ENCODE results near the gene EYS. TPM values are rescaled to one million over a fixed set of nuclear protein-coding genes. Genes with fewer than 3 reads are reported as not detected.
"Not testable (repeated sequence)": the region's sequence is repeated elsewhere in the genome, so short reads cannot be mapped to it uniquely, and the experiment has no call there.

Gene EYS
- total and polyA plus RNA-seq, 4 donors = not detected

DNA sequence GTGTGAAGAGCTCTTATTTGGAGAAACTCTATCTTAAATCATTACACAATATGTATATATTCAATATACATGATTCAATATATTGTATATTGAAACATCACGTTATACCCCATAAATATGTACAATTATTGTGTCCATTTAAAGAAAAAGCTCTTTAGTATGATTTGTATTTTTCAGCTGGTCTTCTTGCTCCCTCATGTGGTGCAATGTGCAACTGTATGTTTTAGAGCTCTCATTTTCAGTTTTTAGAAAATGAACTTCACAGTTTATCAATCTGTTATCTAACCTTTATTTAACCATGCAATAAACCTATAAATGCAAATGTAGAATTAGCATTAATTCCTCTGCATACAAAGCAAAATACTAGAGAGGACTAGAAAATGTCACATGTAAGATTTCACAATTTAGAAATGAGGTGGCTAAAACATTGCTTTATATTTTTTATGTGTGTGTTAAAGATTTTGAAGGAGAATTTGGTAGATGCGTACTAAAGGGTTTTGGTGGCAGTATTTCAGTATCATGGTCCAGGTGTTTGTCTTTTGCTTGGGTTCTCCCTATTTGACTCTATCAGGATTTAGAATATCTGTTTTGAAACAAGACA is 1904.3 kb downstream of the EYS start:
- DNase-seq (no peak), ATAC-seq (ENCODE audit: low FRiP score) (no peak)
- H3K4me1 ChIP-seq (ENCODE audit: control insufficient read depth in 1 of 2, insufficient read depth in 2 of 2, low read length in 2 of 2) = no peaks in the 10 kb centered on the region
- no peaks in the 10 kb centered on the region for H3K9me3 ChIP-seq (ENCODE audit: control insufficient read depth, low read length)
- H3K36me3 ChIP-seq (ENCODE audit: control insufficient read depth in 1 of 2, insufficient read depth in 2 of 2, low read length in 1 of 2) = no peaks in the 10 kb centered on the region
- H3K27ac ChIP-seq (ENCODE audit: low read depth in 1 of 2, low read length in 2 of 2) = no peak overlapping the region
- no peaks in the 10 kb centered on the region for H3K27me3 ChIP-seq (ENCODE audit: control insufficient read depth in 1 of 2, insufficient read depth in 2 of 2, low read length in 1 of 2)
- 41 to 46% methylated on average over 2 of the region's 2 CpGs for WGBS, 2 donors
- H3K4me3 ChIP-seq (ENCODE audit: low read length in 2 of 2) = no peak overlapping the region
- intact Hi-C loops (cut with DNase I) = no loop called here

DNA sequence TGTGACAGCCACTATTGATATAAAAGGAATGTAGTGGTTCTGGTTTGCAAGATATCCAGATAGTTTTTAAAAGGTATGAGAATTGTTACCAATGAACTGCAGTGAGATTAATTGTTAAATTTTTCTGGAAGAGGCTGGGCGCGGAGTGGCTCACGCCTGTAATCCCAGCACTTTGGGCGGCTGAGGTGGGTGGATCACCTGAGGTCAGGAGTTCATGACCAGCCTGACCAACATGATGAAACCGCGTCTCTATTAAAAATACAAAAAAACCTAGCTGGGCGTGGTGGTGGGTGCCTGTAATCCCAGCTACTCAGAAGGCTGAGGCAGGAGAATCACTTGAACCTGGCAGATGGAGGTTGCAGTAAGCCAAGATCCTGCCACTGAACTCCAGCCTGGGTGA is 1906.6 kb downstream of the EYS start:
- intact Hi-C loops (cut with DNase I); H3K36me3 ChIP-seq (ENCODE audit: control insufficient read depth in 1 of 2, insufficient read depth in 2 of 2, low read length in 1 of 2); H3K27me3 ChIP-seq (ENCODE audit: control insufficient read depth in 1 of 2, insufficient read depth in 2 of 2, low read length in 1 of 2); H3K4me1 ChIP-seq (ENCODE audit: control insufficient read depth in 1 of 2, insufficient read depth in 2 of 2, low read length in 2 of 2); H3K9me3 ChIP-seq (ENCODE audit: control insufficient read depth, low read length); H3K27ac ChIP-seq (ENCODE audit: low read depth in 1 of 2, low read length in 2 of 2); H3K4me3 ChIP-seq (ENCODE audit: low read length in 2 of 2); ATAC-seq (ENCODE audit: low FRiP score); DNase-seq: not testable (repeated sequence)
- WGBS, 2 donors = 82 to 89% methylated on average over 7 of the region's 7 CpGs

- WGBS, 2 donors = 64 to 67% methylated on average over 9 of the region's 9 CpGs
- no peaks in the 10 kb centered on the region for H3K36me3 ChIP-seq (ENCODE audit: control insufficient read depth in 1 of 2, insufficient read depth in 2 of 2, low read length in 1 of 2)
- no peak overlapping the region for H3K27ac ChIP-seq (ENCODE audit: low read depth in 1 of 2, low read length in 2 of 2)
- intact Hi-C loops (cut with DNase I) = no loop called here
- DNase-seq (no peak), ATAC-seq (ENCODE audit: low FRiP score) (no peak)
- H3K4me3 ChIP-seq (ENCODE audit: low read length in 2 of 2) = no peak overlapping the region
- H3K4me1 ChIP-seq (ENCODE audit: control insufficient read depth in 1 of 2, insufficient read depth in 2 of 2, low read length in 2 of 2) = no peaks in the 10 kb centered on the region
- H3K27me3 ChIP-seq (ENCODE audit: control insufficient read depth in 1 of 2, insufficient read depth in 2 of 2, low read length in 1 of 2) = no peaks in the 10 kb centered on the region
- H3K9me3 ChIP-seq (ENCODE audit: control insufficient read depth, low read length) = no peaks in the 10 kb centered on the region
Measured at GRCh38 chr6:63799813-63800212, 1907.2 kb downstream of the EYS start.

- H3K4me1 ChIP-seq (ENCODE audit: control insufficient read depth in 1 of 2, insufficient read depth in 2 of 2, low read length in 2 of 2) = no peaks in the 10 kb centered on the region
- no peak for ATAC-seq (ENCODE audit: low FRiP score)
- H3K4me3 ChIP-seq (ENCODE audit: low read length in 2 of 2) = no peak overlapping the region
- 89% methylated on average over 1 of the region's 1 CpG for WGBS, 2 donors
- no peak for DNase-seq
- H3K27ac ChIP-seq (ENCODE audit: low read depth in 1 of 2, low read length in 2 of 2) = no peak overlapping the region
- no peaks in the 10 kb centered on the region for H3K9me3 ChIP-seq (ENCODE audit: control insufficient read depth, low read length)
- no peaks in the 10 kb centered on the region for H3K27me3 ChIP-seq (ENCODE audit: control insufficient read depth in 1 of 2, insufficient read depth in 2 of 2, low read length in 1 of 2)
- intact Hi-C loops (cut with DNase I) = no loop called here
- no peaks in the 10 kb centered on the region for H3K36me3 ChIP-seq (ENCODE audit: control insufficient read depth in 1 of 2, insufficient read depth in 2 of 2, low read length in 1 of 2)
Measured at GRCh38 chr6:63799313-63799712, 1907.7 kb downstream of the EYS start.

- Histone ChIP-seq H3K4me1 (ENCODE audit: control insufficient read depth in 1 of 2, insufficient read depth in 2 of 2, low read length in 2 of 2) (no peaks in the 10 kb centered on the region), H3K27ac (ENCODE audit: low read depth in 1 of 2, low read length in 2 of 2) (no peak overlapping the region), H3K9me3 (ENCODE audit: control insufficient read depth, low read length) (no peaks in the 10 kb centered on the region), H3K36me3 (ENCODE audit: control insufficient read depth in 1 of 2, insufficient read depth in 2 of 2, low read length in 1 of 2) (no peaks in the 10 kb centered on the region), H3K27me3 (ENCODE audit: control insufficient read depth in 1 of 2, insufficient read depth in 2 of 2, low read length in 1 of 2) (no peaks in the 10 kb centered on the region), H3K4me3 (ENCODE audit: low read length in 2 of 2) (no peak overlapping the region)
- DNase-seq (no peak), ATAC-seq (ENCODE audit: low FRiP score) (no peak)
- intact Hi-C loops (cut with DNase I) = no loop called here
Measured at GRCh38 chr6:63798378-63798777, 1908.6 kb downstream of the EYS start.

DNA sequence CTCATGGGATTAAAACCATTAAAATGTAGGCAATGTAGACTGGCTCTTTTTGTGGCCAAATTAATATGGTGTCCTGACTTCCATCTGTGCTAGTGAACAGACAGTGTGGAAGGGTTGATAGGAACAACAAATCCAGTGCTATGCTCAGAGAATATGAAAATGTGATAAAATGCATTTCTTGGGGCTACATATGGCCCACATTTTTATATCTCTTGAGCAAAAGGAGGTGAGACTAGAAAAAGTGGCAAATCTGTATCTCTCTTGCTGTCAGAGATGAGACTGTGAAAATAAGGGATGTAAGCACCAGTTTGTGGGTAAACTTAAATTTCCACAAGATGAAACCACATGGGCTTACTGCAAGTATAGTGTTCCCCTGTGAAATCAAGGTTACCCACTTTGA is 1909.3 kb downstream of the EYS start:
- H3K4me1 ChIP-seq (ENCODE audit: control insufficient read depth in 1 of 2, insufficient read depth in 2 of 2, low read length in 2 of 2) = no peaks in the 10 kb centered on the region
- H3K27ac ChIP-seq (ENCODE audit: low read depth in 1 of 2, low read length in 2 of 2) = no peak overlapping the region
- no peak overlapping the region for H3K4me3 ChIP-seq (ENCODE audit: low read length in 2 of 2)
- no peaks in the 10 kb centered on the region for H3K27me3 ChIP-seq (ENCODE audit: control insufficient read depth in 1 of 2, insufficient read depth in 2 of 2, low read length in 1 of 2)
- intact Hi-C loops (cut with DNase I) = no loop called here
- H3K9me3 ChIP-seq (ENCODE audit: control insufficient read depth, low read length) = no peaks in the 10 kb centered on the region
- no peaks in the 10 kb centered on the region for H3K36me3 ChIP-seq (ENCODE audit: control insufficient read depth in 1 of 2, insufficient read depth in 2 of 2, low read length in 1 of 2)
- ATAC-seq (ENCODE audit: low FRiP score) (no peak), DNase-seq (no peak)

- no peak for DNase-seq
- no peak overlapping the region for H3K27ac ChIP-seq (ENCODE audit: low read depth in 1 of 2, low read length in 2 of 2)
- H3K9me3 ChIP-seq (ENCODE audit: control insufficient read depth, low read length) = no peaks in the 10 kb centered on the region
- H3K4me1 ChIP-seq (ENCODE audit: control insufficient read depth in 1 of 2, insufficient read depth in 2 of 2, low read length in 2 of 2) = no peaks in the 10 kb centered on the region
- ATAC-seq (ENCODE audit: low FRiP score) = no peak
- H3K27me3 ChIP-seq (ENCODE audit: control insufficient read depth in 1 of 2, insufficient read depth in 2 of 2, low read length in 1 of 2) = no peaks in the 10 kb centered on the region
- H3K36me3 ChIP-seq (ENCODE audit: control insufficient read depth in 1 of 2, insufficient read depth in 2 of 2, low read length in 1 of 2) = no peaks in the 10 kb centered on the region
- 82 to 87% methylated on average over 3 of the region's 3 CpGs for WGBS, 2 donors
- H3K4me3 ChIP-seq (ENCODE audit: low read length in 2 of 2) = no peak overlapping the region
- intact Hi-C loops (cut with DNase I) = no loop called here
Measured at GRCh38 chr6:63795826-63796225, 1911.2 kb downstream of the EYS start.

DNA sequence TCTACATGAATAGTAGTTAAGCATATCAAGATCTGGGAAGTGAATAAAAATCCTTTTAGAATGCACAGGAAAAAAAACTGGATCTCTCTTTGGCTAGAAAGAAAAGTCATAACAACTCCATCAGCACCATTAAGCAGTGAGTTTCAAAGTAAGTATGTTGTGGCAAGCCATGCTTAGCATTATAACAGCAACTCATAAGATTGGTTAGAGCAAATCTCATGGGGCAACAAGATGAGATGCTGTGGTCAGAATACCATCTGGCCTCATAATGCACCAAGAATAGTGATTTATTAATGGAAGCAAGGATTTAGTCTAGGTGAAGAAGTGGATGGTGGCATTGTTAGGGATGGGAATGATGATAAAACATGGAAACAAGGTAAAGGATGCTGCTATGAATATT is 1912.0 kb downstream of the EYS start:
- no peak for ATAC-seq (ENCODE audit: low FRiP score)
- H3K9me3 ChIP-seq (ENCODE audit: control insufficient read depth, low read length) = no peaks in the 10 kb centered on the region
- H3K4me1 ChIP-seq (ENCODE audit: control insufficient read depth in 1 of 2, insufficient read depth in 2 of 2, low read length in 2 of 2) = no peaks in the 10 kb centered on the region
- intact Hi-C loops (cut with DNase I) = no loop called here
- no peaks in the 10 kb centered on the region for H3K36me3 ChIP-seq (ENCODE audit: control insufficient read depth in 1 of 2, insufficient read depth in 2 of 2, low read length in 1 of 2)
- no peak overlapping the region for H3K4me3 ChIP-seq (ENCODE audit: low read length in 2 of 2)
- H3K27me3 ChIP-seq (ENCODE audit: control insufficient read depth in 1 of 2, insufficient read depth in 2 of 2, low read length in 1 of 2) = no peaks in the 10 kb centered on the region
- no peak for DNase-seq
- no peak overlapping the region for H3K27ac ChIP-seq (ENCODE audit: low read depth in 1 of 2, low read length in 2 of 2)

DNA sequence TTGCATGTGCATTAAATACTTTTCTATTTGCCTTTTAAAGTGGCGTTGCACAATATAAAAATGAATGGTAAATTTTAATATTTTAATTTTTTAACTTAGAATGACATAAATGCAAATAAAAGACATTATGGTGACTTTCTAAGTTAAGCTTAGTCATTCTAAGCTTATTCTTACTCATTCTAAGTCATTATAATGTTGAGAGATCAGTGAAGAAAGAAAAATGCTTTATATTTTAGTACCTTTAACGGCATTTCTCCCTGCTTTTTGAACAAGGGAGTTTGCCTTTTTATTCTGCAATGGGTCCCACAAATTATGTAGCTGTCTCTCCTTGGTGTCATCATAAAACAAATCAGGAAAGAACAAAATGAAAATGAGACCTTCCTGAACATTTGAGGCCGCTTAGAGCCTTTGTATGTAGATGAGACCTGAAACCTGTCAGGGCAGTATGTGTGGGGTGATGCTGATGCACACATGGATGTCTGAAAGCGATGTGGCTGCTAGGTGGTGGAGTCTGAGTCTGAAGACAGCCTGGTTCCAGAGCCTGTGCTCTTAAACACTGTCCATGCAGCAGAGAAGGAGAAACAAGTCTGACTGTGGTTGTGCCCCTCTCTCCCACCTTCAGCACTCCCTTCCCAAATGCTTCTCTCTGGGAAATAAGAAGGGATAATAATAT is 1913.4 kb downstream of the EYS start:
- no peak overlapping the region for H3K27ac ChIP-seq (ENCODE audit: low read depth in 1 of 2, low read length in 2 of 2)
- WGBS, 2 donors = 77 to 79% methylated on average over 4 of the region's 4 CpGs
- no peaks in the 10 kb centered on the region for H3K36me3 ChIP-seq (ENCODE audit: control insufficient read depth in 1 of 2, insufficient read depth in 2 of 2, low read length in 1 of 2)
- DNase-seq (no peak), ATAC-seq (ENCODE audit: low FRiP score) (no peak)
- H3K4me3 ChIP-seq (ENCODE audit: low read length in 2 of 2) = no peak overlapping the region
- H3K27me3 ChIP-seq (ENCODE audit: control insufficient read depth in 1 of 2, insufficient read depth in 2 of 2, low read length in 1 of 2) = no peaks in the 10 kb centered on the region
- intact Hi-C loops (cut with DNase I) = no loop called here
- no peaks in the 10 kb centered on the region for H3K4me1 ChIP-seq (ENCODE audit: control insufficient read depth in 1 of 2, insufficient read depth in 2 of 2, low read length in 2 of 2)
- H3K9me3 ChIP-seq (ENCODE audit: control insufficient read depth, low read length) = peaks cover 1% of the 10 kb centered on the region
